ENCODE data around the gene ZNF710.
"Not testable (repeated sequence)": the region's sequence is repeated elsewhere in the genome, so short reads cannot be mapped to it uniquely, and the experiment has no call there.

Gene ZNF710, protein sequence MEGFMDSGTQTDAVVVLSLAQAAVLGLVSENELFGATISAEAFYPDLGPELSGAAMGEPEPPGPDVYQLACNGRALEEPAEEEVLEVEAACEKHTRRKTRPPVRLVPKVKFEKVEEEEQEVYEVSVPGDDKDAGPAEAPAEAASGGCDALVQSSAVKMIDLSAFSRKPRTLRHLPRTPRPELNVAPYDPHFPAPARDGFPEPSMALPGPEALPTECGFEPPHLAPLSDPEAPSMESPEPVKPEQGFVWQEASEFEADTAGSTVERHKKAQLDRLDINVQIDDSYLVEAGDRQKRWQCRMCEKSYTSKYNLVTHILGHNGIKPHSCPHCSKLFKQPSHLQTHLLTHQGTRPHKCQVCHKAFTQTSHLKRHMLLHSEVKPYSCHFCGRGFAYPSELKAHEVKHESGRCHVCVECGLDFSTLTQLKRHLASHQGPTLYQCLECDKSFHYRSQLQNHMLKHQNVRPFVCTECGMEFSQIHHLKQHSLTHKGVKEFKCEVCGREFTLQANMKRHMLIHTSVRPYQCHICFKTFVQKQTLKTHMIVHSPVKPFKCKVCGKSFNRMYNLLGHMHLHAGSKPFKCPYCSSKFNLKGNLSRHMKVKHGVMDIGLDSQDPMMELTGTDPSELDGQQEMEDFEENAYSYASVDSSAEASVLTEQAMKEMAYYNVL
- total RNA-seq, result 19.5 to 35.6 (median 20.8) reads per million in 3 experiments

DNA sequence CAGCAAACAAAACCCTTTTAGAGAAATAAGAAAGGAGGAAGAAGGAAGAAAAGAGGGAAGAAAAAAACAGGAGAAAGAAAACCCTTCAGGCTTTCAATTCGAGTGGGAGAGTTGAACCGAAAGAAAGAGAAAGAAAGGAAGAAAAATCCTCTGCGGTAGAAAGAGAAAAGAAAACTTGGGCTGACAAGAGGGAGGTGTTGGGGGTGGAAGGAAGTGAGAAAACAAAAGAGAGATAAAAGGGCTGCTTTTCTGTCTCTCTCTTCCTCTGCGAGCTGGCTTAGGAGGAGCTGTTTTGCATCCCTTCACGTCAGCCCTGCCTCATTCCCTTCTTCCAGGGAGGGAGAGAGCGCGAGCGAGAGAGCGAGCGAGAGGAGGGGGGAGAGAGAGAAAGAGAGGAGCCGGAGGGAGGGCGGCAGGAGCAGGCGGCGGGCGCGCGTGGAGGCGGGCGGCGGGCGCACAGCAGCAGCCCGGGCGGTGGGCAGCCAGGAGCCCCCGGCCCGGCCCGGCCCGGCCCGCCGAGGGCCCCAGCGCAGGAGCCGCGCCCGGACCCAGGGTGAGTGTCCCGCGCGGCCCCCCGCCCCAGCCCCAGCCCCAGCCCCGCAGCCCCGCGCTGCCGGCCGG lies at the start of gene ZNF710:
Gene ZNF710 (plus strand): TSS at position 263 of the 621 bp plus-strand sequence. CDS start 65,814 bp downstream, outside the sequence.
- DNase-seq, result peak; percentile 38

- DNase-seq, result no peak
These were observed 46.6 kb upstream of the ZNF710 start for GRCh38 chr15:89954541-89954940.

DNA sequence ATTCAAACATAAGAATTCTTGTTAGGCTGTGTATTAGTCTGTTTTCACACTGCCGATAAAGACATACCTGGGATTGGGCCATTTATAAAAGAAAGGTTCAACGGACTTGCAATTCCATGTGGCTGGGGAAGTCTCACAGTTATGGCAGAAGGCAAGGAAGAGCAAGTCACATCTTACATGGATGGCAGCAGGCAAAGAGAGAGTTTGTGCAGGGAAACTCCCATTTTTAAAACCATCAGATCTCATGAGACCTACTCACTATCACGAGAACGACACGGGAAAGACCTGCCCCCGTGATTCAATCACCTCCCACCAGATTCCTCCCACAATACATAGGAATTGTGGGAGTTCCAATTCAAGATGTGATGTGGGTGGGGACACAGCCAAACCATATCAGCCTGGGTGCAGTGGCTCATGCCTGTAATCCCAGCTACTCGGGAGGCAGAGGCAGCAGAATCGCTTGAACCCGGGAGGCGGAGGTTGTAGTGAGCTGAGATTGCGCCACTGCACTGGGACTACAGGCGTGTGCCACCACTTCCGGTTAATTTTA lies 45.6 kb upstream of the ZNF710 start:
- not testable (repeated sequence) for DNase-seq

GRCh38 chr15:89958107-89958805 lies 42.9 kb upstream of the ZNF710 start:
- DNase-seq, result no peak

DNA sequence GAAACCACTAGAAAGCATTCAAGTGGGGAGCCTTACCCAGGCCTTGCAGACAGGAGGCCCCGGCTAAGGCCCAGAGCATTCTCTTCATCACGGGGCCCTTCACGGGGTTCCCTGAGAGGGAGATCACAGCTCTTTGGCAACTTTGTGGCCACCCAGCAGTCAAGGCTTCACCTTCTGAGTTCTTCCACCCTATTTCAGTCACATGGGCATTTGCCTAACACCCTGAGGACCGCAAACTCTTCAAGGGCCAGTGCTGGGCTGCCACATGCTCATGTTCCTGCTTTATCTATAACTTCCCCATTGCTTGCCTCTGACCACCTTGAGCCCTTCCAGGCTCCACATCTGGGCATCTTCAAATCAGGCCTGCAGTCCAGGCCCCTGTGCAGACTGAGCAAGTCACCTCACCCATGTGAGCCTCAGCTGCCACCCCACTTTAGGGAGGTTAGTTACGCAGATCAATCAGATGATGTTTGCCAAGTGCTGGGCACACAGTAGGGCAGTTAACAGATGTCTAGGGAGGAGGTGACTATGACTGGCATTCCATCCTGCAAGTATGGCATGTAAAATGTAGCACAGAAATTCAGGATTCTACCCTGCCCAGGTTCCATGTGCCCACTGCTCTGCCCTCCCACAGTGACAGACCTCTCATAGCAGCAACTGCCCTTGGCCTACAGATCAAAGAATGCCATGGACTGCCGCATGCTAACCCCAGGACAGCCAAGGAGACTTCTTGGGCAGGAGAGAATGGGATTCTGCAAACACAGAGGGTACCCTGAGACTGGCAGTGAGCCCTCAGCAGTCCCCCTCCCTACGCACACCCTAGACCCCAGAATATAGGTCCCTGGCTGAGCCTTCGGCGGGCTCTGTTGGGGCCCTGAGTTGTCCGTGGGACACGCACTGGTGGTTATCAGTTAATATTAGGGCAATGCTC lies 37.6 kb upstream of the ZNF710 start:
- no peak for DNase-seq

DNA sequence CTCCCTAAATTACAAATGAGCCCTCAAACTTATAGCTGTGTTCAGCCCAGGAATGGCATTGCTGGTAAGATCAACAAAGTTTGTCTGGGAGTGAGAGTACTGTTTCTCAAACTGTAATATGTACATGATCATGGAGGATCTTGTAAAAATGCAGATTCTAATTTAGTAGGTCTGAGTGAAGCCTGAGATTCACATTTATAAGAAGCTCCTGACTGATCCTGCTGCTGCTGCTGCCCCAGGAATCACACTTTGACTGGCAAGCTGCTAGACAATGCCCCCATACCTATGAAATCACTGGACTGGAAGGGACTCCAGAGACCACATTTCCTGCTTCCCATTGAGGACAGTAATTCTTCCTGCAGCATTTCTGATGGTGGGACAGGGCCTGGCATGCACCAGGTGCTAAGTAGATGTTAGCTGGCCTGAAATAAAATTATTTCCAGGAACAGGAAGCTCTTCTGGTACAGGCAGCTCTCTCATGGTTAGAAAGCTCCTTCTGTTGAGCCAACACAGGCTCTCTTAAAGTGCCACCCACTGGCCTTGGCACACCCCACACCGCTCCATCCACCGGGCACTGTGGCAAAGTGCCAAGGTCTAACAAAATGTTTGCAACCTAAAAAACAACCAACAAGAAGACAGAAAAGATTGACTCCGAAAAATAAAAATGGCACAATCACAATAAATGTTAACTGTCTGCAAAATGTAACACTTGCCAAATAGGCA lies 36.7 kb upstream of the ZNF710 start:
- DNase-seq, result no peak

- no peak for DNase-seq
These were observed 33.2 kb upstream of the ZNF710 start for GRCh38 chr15:89967881-89968280.

DNA sequence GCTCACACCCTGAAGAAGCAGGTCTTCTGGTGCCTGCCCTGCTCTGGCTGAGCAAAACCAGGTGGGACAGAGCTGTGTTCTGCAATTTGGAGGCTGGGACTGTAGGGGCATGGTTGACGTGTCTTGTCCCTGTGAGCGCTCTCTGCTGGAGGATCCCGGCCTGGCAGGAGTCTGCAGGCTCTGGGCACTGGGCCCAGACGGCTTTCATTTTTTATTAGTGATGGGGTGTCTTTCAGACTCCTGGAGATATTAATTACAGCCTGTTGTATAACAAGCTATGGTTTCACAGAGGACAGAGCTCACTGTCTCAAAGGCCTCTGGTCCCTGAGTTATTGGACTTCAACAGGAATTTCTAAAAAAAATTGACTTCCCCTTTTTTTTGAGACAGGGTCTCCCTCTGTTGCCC lies 29.5 kb upstream of the ZNF710 start:
- DNase-seq, result peak; percentile 18

DNA sequence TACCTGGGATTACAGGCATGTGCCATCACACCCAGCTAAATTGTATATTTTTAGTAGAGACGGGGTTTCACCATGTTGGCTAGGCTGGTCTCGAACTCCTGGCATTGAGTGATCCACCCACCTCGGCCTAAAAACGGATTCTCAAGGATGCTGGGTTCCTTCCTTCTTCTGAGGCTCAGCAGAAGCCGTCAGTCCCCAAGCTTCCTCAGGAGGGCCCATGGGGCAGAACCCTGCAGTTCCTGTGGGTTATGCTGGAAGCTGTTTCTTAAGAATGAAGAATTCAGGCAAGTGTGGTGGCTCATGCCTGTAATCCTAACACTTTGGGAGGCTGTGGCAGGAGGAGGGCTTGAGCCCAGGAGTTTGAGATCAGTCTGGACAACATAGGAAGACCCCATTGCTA lies 29.0 kb upstream of the ZNF710 start:
- DNase-seq, result no peak

- no peak for DNase-seq
These were observed 25.5 kb upstream of the ZNF710 start for GRCh38 chr15:89975482-89976245.

DNA sequence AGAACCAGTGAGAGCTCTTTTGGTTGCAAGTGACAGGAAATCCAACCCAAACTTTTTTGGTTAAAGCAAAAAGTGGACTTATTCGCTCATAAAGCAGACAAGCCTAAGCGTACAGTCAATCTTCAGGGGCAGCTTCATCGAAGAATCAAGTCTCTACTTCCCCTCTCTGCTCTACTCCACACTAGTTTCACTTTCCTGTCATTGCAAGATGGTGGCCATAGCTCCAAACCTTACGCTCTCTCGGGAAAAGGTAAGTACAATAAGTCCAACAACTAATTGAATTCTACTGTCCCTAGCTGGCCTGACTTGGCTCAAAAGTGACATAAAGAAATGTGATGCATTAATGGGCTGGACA lies 24.9 kb upstream of the ZNF710 start:
- no peak for DNase-seq

DNA sequence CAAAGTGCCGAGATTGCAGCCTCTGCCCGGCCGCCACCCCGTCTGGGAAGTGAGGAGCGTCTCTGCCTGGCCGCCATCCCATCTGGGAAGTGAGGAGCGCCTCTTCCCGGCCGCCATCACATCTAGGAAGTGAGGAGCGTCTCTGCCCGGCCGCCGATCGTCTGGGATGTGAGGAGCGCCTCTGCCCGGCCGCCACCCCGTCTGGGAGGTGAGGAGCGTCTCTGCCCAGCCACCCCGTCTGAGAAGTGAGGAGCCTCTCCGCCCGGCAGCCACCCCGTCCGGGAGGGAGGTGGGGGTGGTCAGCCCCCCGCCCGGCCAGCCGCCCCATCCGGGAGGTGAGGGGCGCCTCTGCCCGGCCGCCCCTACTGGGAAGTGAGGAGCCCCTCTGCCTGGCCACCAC lies 23.3 kb upstream of the ZNF710 start:
- not testable (repeated sequence) for DNase-seq

DNA sequence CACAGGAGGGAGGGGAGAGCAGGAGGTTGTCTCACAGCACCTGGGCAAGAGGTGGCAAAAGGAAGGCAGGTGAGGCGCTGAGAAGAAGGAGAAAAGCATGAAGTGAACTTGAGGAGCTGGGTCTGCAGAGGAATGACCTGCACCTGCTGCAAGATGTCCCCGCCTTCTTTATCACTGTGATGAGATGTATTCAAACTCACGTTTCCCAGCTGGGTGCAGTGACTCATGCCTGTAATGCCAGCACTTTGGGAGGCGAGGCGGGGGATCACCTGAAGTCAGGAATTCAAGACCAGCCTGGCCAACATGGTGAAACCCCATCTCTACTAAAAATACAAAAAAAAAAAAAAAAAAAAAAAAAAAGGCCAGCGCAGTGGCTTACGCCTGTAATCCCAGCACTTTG lies 22.2 kb upstream of the ZNF710 start:
- DNase-seq, result no peak

DNA sequence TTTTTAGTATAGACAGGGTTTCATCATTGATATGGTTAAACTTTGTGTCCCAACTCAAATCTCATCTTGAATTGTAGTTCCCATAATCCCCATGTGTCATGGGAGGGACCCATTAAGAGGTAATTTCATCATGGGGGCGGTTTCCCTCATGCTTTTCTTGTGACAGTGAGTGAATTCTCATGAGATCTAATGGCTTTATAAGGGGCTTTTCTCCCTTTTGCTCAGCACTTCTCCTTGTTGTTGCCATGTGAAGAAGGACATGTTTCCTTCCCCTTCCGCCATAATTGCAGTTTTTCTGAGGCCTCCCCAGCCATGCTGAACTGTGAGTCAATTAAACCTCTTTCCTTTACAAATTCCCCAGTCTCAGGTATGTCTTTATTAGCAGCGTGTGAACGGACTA lies 20.2 kb upstream of the ZNF710 start:
- no peak for DNase-seq

GRCh38 chr15:89982315-89983055 lies 18.6 kb upstream of the ZNF710 start:
- DNase-seq, result no peak

- DNase-seq, result no peak
These were observed 17.1 kb upstream of the ZNF710 start for GRCh38 chr15:89984001-89984400.

GRCh38 chr15:89984421-89985010 lies 16.6 kb upstream of the ZNF710 start:
- no peak for DNase-seq

GRCh38 chr15:89985111-89985510 lies 16.0 kb upstream of the ZNF710 start:
- DNase-seq, result no peak

DNA sequence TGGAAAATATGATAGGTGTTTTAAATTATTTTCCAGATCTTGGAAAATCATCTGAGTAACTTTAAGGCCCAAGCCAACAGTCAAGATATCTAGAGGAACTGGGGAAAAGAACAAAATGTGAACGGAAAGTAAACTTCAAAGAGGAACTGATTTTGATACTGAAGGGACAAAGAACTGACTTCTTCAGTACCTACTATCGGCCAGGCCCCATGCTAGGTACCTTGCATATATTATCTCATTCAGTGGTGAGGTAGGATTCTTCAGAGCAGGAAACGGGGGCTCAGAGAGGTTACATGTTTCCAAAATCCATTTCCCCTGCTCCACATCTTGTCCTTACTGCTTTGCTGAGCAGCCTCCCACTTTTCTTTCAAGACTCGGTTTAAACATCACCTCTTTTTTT lies 9.8 kb upstream of the ZNF710 start:
- no peak for DNase-seq
